Lower leg skin (tissue), 4 donors: ENCODE results near the gene COX10. TPM values are rescaled to one million over a fixed set of nuclear protein-coding genes. Genes with fewer than 3 reads are reported as not detected.

Source experiments
- DNase-seq, 2 donors: peaks; one replicate each; pipeline ENCODE4 v3.0.0-alpha.2; 2019; ENCODE audit warnings: low spot score in 2 of 2
- H3K4me3 ChIP-seq: fragments of 200-600 bp; sonication (generic); 2 replicates; pipeline ENCODE4 v1.5.1; 2017; ENCODE audit warnings: mild to moderate bottlenecking, low read depth; ENCODE audit not compliant: poor library complexity, severe bottlenecking
- POLR2A ChIP-seq, 2 donors: fragments of 450-650 bp; IDR thresholded peaks; one replicate each; pipeline ENCODE4 v1.6.1; 2016 to 2017; ENCODE audit warnings: antibody characterized with exemption in 2 of 2, mild to moderate bottlenecking in 1 of 2, moderate library complexity in 1 of 2
- WGBS, 2 donors: methylation state at CpG; one replicate each; pipeline ENCODE4 v1.1.5; 2018; 5-methylcytosine and 5-hydroxymethylcytosine counted together
- intact Hi-C: fragments of 100-400 bp; cut with DNase I; formaldehyde crosslinking; loops from one replicate; pipeline ENCODE4 v1.15.0; 2023; ENCODE audit warnings: low total_unique reads
- total RNA-seq, 4 donors: library from RNA; depleted of rRNA; stranded (reverse); fragments of >200 nt; gene quantifications; one replicate each; pipeline ENCODE4 v1.1.0, GENCODE V29; 2016
- TF ChIP-seq, protein P1 (sequence below), 3 donors: fragments of 450-650 bp; IDR thresholded peaks; one replicate each; pipeline ENCODE4 v1.5.1; 2016; ENCODE audit warnings: antibody characterized with exemption in 3 of 3, mild to moderate bottlenecking in 3 of 3, moderate library complexity in 2 of 3

COX10 gene
- total RNA-seq, 4 donors from 2014 or later, result 17.8 to 24.5 (median 21.6) TPM

DNA sequence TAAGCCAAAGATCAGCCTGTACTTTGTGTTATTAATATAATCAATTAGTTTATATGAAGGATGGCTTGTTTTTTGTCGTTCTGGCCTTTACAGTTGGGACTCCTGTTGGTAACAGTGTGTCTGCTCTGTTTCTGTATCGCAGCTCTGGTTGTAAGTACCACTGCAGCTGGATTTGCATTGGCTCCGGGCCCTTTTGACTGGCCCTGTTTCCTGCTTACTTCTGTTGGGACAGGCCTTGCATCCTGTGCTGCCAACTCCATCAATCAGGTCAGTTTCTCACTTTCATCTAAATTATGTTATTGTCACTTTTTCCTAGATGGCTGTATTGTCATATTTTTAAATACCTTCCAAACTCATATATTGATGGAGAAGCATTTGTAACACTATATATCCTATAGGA, 32.7 kb downstream of the COX10 start:
- TF ChIP-seq, protein P1, sequence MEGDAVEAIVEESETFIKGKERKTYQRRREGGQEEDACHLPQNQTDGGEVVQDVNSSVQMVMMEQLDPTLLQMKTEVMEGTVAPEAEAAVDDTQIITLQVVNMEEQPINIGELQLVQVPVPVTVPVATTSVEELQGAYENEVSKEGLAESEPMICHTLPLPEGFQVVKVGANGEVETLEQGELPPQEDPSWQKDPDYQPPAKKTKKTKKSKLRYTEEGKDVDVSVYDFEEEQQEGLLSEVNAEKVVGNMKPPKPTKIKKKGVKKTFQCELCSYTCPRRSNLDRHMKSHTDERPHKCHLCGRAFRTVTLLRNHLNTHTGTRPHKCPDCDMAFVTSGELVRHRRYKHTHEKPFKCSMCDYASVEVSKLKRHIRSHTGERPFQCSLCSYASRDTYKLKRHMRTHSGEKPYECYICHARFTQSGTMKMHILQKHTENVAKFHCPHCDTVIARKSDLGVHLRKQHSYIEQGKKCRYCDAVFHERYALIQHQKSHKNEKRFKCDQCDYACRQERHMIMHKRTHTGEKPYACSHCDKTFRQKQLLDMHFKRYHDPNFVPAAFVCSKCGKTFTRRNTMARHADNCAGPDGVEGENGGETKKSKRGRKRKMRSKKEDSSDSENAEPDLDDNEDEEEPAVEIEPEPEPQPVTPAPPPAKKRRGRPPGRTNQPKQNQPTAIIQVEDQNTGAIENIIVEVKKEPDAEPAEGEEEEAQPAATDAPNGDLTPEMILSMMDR (IDR thresholded peaks at IDR 0.05), result no peak
- TF ChIP-seq POLR2A (IDR thresholded peaks at IDR 0.05), result no peak
- no peak for DNase-seq
- intact Hi-C loops, result no loop called here
- no peak overlapping the region for H3K4me3 ChIP-seq
- 39 to 42% methylated on average over 3 of the region's 3 CpGs for WGBS, 2 donors

DNA sequence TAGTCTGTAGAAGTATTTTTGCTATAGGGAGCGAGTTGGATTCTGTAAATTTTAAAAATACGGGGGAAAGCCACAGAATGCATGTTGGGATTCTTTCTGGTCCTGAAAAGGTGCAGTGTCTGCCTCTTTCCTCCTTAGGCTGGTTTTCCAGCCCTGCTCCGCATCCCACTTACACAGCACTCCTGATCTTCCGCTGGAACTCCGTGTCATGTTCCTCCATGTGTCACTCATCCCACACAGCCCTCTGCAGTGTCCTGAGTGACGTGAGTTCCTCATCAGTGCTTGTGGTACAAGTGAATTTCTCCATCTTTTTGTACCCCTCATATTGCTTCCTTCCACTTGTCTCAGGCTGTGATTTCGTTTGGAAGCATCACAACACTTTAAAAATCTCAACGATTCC, 34.5 kb downstream of the COX10 start:
- WGBS, 2 donors, result 94 to 95% methylated on average over 8 of the region's 8 CpGs
- no peak overlapping the region for H3K4me3 ChIP-seq
- no peak for DNase-seq
- intact Hi-C loops, result no loop called here
- TF ChIP-seq, protein P1 (IDR thresholded peaks at IDR 0.05), result no peak
- TF ChIP-seq POLR2A (IDR thresholded peaks at IDR 0.05), result no peak

DNA sequence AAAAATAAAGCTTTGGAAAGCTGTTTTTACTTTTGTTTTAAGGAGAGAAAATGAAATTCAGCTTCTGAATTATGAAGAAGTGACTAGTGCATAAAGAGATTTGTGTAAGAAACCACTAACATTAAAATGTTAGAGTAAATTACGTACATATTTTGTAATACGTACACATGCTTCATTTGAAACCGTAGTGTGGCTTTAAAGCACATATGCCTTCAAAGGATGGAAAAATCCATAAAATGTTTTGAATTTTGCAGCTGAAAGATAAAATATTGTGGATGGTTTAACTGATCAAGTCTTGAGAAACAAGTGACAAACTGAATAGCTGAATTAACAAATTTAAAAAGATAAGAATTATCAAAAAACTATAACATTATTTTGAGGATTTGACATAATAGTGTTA, 35.4 kb downstream of the COX10 start:
- WGBS, 2 donors, result 58 to 60% methylated on average over 3 of the region's 3 CpGs
- TF ChIP-seq POLR2A (IDR thresholded peaks at IDR 0.05), result no peak
- TF ChIP-seq, protein P1 (IDR thresholded peaks at IDR 0.05), result no peak
- no peak overlapping the region for H3K4me3 ChIP-seq
- intact Hi-C loops, result no loop called here
- DNase-seq, result no peak

DNA sequence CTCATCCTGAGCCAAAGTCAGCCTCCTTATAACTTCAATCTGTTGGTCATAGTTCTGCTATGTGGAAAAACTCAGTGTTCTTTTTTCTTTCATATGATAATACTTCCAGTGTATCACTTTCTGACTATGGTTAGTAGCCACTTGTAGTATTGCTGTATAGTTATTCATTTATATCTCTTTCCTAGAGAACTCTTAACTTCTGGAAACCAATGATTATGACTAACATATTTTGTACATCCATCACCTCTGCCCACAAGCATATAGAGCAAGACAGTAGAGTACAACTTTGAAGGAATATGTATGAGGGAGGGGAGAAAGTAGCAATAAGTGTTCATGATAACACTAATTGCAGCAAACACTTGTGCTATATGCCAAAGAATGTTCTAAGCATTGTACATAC, 38.6 kb downstream of the COX10 start:
- DNase-seq, result no peak
- no peak overlapping the region for H3K4me3 ChIP-seq
- TF ChIP-seq POLR2A (IDR thresholded peaks at IDR 0.05), result no peak
- TF ChIP-seq, protein P1 (IDR thresholded peaks at IDR 0.05), result no peak
- intact Hi-C loops, result no loop called here

DNA sequence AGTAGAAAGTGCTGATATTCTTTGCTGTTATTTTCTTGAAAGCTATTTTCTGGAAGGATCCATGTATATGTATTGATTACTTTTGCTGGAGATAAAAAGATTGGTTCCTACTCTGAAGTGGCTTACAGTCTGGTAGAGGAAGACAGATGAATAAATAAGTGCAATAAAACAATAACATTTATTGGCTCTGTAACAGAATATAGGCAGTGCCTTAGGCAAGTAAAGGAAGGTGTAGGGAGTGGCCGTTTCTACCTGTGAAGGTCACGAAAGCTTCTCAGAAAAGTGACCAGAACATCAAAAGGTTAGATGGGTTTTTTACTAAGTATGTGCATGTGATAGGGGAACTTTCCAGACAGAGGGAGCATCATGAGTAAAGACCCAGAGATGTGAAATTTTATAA, 43.1 kb downstream of the COX10 start:
- no peak for TF ChIP-seq POLR2A (IDR thresholded peaks at IDR 0.05)
- TF ChIP-seq, protein P1 (IDR thresholded peaks at IDR 0.05), result no peak
- WGBS, 2 donors, result 73 to 86% methylated on average over 2 of the region's 2 CpGs
- no peak for DNase-seq
- no peak overlapping the region for H3K4me3 ChIP-seq
- intact Hi-C loops, result no loop called here

DNA sequence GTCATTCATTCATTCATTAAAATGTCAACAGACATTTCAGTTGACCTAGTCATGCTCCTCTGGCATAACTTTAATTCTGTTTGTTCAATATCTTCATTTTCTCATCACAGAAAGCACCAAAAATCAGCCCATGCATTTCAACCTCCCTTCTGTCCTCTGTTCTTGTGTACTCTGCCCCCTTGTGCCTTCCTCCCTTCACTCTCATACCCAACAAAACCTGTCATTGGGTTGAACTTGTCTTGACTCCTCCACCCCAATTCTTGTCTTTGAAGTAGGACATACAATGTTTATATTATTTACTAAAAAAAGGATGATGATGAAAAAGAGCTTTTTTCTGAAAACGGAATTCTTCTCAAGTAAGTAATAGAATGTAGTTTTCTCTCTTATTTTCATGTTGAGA, 43.8 kb downstream of the COX10 start:
- no peak overlapping the region for H3K4me3 ChIP-seq
- TF ChIP-seq POLR2A (IDR thresholded peaks at IDR 0.05), result no peak
- TF ChIP-seq, protein P1 (IDR thresholded peaks at IDR 0.05), result no peak
- intact Hi-C loops, result no loop called here
- DNase-seq, result no peak
- whole genome bisulfite sequencing, 2 donors, result 90 to 92% methylated on average over 1 of the region's 1 CpG
